RKO (cell line): ENCODE measurements around the gene NHEJ1.
A peak's percentile ranks its signal among the peaks of the same experiment; 100 is the strongest.

Source experiments
- DNase-seq: peaks from one replicate; pipeline ENCODE4 v3.0.0-alpha.2; 2016; ENCODE audit warnings: low spot score

The NHEJ1 gene

GRCh38 chr2:219182331-219183150 lies 21.9 kb upstream of the NHEJ1 start:
- no peak for DNase-seq

DNA sequence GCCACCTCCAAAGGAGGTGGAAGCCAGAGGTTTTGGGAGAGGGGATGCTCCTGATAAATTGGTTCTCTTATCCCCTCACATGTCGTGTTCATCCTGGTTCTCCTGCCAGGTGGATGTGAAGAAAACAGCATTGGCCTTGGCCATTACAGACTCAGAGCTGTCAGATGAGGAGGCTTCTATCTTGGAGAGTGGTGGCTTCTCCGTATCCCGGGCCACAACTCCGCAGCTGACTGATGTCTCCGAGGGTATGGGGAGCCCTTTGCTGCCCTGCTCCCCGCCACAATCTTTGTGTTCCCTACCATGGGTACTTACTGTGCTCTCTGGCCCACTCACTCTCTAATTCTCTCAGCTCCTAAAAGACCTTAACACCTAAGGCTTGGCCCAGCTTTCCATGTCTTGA lies 20.9 kb upstream of the NHEJ1 start:
- DNase-seq, result no peak

- no peak for DNase-seq
Observed at GRCh38 chr2:219180961-219181360, 20.3 kb upstream of the NHEJ1 start.

DNA sequence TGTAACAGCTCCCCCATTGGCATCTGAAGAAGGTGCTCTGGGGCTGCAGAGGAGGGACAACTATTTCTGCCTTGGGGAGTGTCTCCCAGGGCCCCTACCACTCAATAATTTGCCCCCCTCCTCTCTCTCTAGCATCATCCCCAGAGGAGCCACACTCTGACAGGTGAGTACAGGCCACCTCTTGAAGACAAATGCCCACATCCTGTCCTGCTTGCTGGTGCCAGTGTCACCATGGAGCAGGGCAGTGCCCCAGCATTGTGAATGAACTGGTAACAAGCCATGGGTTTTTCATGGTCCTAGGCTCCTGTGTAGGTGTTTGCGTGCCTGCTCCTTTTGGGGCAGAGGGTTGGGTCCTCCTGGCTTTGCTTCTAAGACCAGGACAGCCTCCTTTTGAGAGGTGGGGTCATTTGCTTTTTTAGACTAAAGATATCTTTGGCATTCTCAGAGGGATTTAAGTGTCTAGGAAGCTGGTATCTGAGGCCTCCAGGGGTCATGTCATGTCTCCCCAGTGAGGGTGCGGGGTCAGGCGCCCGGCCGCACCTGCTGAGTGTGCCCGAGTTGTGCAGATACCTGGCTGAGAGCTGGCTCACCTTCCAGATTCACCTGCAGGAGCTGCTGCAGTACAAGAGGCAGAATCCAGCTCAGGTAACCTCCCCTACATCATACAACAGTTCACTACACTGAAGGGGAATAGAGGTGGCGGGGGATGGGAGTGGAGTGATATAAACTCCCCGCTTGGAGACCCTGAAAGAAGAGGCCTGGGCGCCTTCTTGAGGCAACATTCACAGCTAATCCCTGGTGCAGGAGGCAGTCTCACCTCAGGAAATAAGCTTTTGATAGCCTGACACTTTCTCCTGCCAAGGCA lies 19.2 kb upstream of the NHEJ1 start:
- no peak for DNase-seq

GRCh38 chr2:219178377-219179175 lies 18.0 kb upstream of the NHEJ1 start:
- DNase-seq, result peak; percentile 41

DNA sequence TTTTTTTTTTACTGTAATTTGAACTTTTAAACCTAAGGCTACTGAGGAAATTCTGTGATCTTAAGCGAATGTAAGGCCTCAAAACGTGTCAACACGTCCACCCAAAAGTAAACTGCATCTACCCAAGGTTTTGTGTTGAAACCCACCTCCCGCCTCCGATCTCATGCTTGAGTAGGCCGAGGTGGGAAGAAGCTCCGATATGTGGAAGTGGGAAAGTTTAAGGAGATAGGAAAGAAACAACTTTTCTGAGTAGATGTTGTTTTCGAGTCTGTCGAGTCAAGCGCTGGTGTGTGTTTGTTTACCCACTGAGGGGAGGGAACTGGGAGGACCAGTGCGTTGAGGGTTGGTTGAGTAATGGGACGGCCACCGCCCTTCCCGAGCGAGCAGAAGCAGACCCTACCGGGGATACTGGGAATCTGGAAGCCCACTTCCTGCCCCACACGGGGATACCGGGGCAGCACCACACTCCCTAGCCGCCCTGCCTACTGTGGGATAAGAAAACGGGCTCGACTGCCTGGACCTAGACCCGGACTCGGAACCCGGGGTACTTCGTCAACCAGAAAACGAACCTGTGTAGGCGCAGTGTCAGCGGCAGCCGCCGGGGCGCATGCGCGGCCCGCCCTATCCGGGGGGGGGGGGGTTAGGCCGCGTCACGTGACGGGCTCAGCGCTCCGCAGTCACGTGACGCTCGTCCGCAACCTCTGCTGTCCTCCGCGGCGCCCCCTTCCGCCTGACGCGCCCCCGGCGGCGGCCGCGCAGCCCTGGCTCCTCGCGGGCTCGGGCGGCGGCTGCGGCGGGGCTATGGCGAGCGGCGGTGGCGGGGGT lies 17.1 kb upstream of the NHEJ1 start, which contains the start of gene RETREG2:
Gene RETREG2, plus strand, starts transcription at position 724 of the 825 bp plus-strand sequence. Its CDS starts 78 bp downstream, at position 802.
- peak; percentile 93 for DNase-seq

- DNase-seq, result peak; percentile 83
Observed at GRCh38 chr2:219176818-219177551, 16.4 kb upstream of the NHEJ1 start, which contains the start of gene CNPPD1. Gene CNPPD1, minus strand, starts transcription at chr2:219176925. Its CDS starts 97 bp downstream, at chr2:219176828.

DNA sequence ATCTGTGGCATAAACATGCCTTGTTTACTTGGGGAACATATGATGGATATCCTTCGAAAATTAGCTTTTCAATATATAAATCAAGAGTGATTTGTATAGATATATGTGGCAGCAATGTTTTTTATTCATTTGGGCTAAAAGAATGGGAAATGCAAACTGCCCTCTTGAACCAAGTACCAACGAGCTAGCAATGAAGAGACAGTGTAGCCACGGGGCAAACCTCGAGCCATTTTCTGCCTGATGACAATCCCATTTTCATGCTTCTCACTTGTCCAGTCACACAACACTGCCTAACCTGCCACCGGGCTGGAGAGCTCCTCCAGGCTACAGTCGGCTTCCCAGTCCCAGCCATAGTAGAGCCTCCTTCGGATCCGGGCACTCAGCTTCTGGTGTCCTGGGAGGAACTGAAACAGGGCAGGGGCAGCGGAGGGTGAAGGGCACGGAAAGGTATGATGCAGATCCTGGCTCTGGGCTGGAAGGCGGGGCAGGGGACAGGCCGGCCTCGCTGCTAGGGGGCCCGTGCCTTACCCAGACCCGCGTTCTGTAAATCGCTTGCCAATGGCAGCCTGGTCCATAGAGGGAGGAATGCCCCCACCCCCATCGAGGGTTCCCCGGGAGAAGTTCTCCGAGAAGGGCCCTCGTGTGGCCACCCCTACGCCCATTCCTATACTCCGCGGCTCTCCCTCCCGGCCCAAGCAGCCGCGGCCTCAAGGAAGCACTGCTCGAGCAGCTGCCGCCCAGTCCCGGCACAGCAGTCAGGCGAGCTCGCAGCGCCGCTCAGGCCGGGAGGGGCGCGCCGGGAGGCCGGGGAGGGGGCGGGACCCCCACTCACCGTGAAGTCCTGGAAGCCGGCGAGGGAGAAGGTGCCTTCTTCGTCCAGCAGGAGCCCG lies 15.6 kb upstream of the NHEJ1 start:
- DNase-seq, result peak; percentile 50

- no peak for DNase-seq
Observed at GRCh38 chr2:219175486-219175885, 14.9 kb upstream of the NHEJ1 start.

- no peak for DNase-seq
Observed at GRCh38 chr2:219174801-219175200, 14.2 kb upstream of the NHEJ1 start.

DNA sequence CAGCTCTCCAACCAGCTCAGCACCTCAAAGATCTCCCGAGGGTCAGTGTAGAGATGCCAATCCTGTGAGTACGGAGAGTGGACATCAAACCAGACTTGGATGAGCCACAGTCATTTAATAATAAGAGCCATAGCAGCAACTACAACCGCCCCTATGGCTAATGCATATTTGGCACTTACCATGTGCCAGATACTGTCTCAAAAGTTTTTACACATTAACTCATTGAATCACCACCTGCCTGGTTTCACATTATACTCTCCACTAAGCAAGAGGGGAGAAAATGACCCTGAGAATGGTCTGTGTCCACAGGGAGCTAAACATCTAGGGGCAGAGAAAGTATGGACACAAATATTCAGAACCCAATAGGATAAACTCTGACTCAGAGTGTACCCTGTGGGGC lies 13.5 kb upstream of the NHEJ1 start:
- DNase-seq, result no peak

- DNase-seq, result no peak
Observed at GRCh38 chr2:219173176-219173575, 12.6 kb upstream of the NHEJ1 start.

- no peak for DNase-seq
Observed at GRCh38 chr2:219172231-219173154, 11.9 kb upstream of the NHEJ1 start.

DNA sequence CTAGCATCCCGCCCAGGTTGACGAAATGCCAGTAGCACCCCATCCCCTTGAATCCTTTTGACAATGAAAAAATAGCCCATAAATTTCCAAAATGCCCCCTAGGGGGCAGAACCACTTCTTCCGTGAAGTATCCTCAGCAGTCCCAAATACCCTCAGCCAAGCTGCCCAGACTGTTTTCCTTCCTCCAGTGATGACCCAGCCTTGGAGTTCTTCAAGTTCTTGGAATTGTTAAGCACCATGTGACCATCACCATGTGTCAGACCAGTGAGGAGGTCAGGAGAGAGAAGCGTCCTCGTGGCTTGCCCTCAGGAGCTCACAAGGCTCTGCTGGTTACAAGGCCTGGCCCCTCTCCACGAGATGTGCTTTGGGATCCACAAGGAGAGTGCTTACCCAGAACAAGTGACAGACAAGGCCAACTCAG lies 10.6 kb upstream of the NHEJ1 start:
- peak; percentile 47 for DNase-seq

DNA sequence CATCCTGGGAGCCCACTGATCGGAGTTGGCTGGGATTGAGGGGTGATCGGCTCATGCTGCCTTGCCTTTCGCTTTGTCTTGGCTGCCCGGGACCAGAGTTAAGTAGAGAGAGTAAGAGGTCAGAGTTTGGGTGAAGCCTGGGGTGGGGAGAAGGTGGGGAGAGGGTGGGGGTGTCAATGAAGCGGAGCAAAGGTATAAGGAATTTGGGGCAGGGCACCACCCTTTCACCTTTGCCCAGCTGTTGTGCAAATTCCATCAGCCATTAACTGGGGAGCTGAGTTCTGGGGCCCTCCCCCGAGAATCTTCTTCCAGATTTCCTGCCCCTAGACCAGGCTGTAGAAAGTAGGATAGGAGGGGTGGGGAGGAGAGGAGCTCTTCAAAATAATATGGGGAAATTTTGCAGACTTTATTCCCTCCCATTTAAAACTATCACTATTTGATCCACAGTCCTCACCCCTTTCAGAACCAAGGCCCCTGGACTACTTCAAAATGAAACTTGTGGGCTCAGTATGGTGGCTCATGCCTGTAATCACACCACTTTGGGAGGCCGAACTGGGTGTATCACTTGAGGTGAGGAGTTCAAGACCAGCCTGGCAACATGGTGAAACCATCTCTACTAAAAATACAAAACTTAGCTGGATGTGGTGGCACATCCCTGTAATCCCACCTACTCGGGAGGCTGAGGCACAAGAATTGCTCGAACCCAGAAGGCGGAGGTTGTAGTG lies 9.5 kb upstream of the NHEJ1 start, which contains the start of gene SLC23A3:
Gene SLC23A3, minus strand, starts transcription at position 100 of the 725 bp plus-strand sequence. Its CDS starts 45 bp downstream, at position 55.
- DNase-seq, result no peak

GRCh38 chr2:219168932-219169331 lies 8.3 kb upstream of the NHEJ1 start:
- DNase-seq, result no peak

DNA sequence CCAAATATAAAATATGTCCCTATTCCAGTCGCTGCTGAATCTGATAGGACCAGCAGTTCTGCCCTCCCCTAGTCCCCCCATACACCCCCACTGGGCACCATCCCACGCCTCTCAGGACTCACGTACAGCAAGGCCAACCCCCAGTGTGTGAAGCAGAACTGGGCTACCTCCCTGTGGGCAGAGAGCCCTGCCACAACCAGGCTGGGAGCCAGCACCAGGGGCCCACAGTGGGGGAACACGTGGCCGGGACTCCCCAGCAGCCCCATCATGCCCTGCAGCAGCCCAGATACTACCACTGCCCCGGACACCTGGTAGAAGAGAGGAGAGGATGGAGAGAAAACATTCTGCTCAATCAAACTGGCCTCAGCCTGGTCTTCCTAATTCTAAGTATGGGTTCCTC lies 7.9 kb upstream of the NHEJ1 start:
- no peak for DNase-seq
